GM19193 (cell line): ENCODE data around the gene CCNK.

Source experiments
- POLR2A ChIP-seq: IDR thresholded peaks from 4 replicates; pipeline ENCODE4 v1.6.1; 2011; ENCODE audit not compliant: insufficient read depth, insufficient read length; ENCODE audit errors: extremely low read depth

Gene CCNK

DNA sequence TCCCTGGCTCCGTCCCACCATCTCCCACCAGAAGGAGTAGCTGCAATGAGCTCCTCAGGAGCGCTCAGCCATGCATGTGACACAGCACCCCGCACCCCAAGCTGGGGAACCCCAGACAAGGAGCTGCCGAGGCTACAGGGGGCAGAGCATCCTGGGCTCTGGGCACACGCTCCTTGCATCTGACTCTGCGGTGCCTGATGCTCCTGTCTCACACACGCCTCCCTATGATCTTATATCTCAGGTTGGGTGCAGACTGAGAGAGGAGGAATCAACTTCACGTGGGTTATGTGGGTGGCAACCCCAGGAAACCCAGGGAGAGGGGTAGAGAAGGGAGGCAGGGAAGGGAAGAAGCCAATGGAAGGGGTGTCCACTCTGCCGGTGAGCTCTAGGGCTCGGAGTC, 60.0 kb downstream of the CCNK start:
- no peak for TF ChIP-seq POLR2A

GRCh38 chr14:99541677-99542470, 60.7 kb downstream of the CCNK start:
- TF ChIP-seq POLR2A = no peak

GRCh38 chr14:99542566-99542965, 61.4 kb downstream of the CCNK start:
- TF ChIP-seq POLR2A = no peak

DNA sequence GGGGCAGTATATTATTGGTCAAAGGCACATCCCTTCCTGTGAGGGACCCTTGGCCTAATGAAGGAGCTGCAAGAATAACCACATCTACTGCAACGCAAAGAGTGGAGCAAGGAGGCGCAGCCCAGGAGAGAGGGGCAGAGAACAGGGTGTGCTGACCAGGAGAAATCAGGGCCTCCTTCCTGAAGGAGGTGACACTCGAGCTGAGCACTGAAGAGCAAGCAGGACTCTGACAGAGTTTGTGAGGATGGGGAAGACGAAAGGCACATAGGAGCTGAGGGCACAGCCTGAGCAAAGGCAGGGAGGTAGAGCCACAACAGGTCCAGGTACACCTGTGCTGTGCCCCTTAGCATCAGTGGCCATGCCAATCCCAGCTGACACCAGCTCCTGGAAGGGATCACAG, 62.2 kb downstream of the CCNK start:
- TF ChIP-seq POLR2A = no peak

DNA sequence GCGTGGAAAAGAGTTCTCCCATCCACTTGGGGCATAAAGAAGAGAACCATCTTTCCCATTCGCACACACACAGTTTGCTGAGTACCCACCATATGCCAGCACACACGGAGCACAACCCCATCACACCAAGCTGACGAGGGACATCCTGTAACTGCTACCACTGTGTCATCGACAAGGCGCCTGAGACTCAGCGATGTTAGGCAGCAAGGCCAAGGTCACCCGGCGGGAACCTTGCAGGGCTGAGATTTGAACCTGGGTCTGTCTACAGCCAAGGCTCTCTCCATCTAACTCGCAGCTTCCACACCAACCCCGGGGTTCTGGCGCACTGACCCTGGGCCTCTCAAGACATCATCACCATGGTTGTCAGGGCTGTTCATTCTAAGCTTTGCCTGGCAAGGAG, 62.8 kb downstream of the CCNK start:
- TF ChIP-seq POLR2A = no peak

DNA sequence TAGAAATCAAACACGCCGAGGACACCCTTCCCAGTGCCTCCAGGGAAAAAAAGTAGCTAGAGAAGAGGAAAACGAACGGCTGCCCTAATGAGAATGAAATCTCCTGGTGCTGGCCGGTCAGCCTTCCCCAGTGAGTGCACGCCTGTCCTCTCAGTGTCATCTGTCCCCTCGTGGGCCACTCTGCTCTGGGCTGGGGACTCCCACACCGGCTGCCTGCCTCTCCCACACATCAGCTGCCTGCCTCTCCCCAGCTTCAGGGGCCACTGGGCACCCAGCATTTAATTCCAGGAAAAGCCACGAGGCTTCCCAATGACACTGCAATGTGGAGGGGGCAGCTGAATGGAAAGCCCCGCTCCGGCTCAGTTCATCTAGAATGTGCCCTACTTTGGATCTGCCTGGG, 63.8 kb downstream of the CCNK start:
- TF ChIP-seq POLR2A = no peak

DNA sequence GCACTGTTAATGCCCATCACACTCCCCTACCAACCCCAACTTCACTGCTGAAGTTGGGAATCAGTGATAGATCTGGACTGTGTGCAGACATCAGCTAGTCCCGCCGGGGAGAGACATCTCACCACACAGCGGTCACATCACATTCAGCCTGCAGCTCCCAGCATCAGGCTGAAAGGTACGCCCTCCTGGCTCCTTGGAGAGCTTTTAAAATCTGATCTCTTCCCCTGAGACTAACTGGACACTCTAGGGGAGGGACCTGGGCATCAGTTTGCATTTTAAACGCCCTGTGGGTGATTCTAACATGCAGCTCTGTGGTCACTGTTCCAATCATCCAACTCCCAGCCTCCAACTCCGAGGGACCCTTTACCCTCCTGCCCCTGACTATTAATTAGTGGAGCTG, 64.4 kb downstream of the CCNK start:
- TF ChIP-seq POLR2A = no peak

DNA sequence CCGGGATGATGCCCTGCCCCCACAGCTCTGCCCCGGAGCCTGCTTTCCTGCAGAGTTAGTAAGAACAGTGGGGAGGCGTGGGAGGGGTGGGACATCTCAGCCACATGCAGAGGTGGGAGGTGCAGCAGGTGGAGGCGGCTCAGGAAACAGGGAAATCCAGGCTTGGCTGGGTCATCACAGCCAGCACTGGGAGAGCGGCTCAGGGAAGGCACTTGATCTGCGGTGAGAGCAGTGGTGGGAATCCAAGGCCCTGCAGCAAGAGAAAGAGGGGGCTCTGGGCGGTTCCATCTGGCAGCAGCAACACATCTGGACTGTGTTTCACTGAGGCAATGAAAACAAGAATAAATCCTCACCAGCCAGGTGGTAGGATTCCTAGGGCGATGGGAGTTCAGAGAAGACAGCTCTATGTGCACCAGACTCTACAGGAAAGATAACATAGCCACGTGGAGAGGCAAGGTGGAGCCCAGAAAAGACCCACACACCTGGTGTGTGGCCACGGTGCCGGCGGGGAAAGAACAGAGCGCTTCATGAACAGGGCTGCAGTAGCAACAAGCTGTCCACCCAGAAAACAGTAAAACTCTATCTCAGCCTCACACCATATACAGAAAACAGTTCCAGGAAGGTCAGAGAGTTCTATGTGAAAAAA, 65.1 kb downstream of the CCNK start:
- no peak for TF ChIP-seq POLR2A

DNA sequence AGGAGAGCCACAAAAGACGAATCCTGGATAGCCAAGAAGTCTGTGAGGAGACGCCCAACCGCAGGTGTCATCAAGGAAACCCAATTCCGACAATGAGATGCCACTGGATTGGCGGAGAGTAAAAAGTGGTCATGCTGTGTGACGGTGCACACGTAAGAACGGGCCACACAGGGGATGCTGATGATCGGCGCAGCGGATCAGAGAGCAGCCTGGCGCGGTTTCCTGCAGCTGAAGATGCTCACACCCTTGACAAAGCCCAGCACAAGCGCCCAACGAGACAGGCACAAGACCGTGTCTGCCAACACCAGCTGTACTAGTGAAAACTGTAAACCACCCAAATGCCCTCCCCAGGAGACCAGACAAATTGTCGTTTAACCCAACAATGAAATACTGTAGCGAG, 67.0 kb downstream of the CCNK start:
- TF ChIP-seq POLR2A = no peak

- no peak for TF ChIP-seq POLR2A
Measured at GRCh38 chr14:99548871-99549515, 67.8 kb downstream of the CCNK start.

DNA sequence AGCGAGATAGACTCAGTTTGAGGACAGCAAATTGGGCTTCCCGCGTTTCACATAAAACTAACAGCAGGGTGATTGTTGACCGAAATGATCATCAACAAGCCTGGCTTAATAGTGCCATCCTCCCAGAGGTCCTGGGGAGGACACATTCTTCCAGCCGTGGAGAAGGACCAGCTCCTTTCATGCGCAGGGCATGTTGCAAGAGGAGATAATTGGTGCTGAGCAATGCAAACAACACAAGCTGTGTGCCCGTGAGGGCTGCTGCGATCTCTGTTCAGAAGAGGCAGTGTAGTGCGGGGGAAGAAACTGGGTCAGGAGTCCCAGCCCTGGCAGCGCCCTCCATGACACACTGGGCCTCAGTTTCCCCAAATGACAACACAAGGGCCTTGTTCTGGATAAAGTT, 68.5 kb downstream of the CCNK start:
- TF ChIP-seq POLR2A = no peak

GRCh38 chr14:99550387-99550992, 69.3 kb downstream of the CCNK start:
- TF ChIP-seq POLR2A = no peak

DNA sequence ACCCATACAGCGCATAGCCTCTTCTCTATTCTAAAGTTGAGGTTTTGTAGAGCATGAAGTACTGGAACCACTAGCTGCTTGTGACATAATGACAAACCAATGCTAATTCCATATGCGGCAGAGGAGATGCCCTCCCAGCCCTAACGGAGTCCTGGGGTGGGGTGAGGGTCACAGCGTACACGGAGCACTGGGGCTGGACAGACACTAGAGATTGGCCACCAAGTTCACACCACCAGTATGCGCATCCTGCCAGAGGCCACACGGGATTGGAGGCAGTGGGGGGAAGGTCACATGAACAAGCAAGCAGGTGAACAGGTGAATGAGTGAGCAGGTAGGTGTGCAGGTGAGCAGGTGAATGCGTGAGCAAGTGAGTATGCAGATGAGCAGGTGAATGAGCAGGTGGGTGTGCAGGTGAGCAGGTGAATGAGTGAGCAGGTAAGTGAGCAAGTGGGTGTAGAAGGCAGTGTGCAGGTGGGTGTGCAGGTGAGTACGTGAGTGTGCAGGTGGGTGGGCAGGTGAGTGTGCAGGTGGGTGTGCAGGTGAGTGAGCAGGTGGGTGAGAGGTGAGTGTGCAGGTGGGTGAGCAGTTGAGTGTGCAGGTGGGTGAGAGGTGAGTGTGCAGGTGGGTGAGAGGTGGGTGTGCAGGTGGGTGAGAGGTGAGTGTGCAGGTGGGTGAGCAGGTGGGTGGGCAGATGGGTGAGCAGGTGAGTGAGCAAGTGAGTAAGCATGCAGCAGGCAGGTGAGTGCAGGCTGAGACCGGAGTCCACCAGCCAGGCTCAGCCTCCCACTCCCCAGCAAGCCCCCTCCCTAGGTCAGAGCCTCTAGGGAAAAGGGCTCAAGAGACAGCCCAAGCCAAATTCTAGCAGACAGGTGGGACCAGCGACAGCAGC, 70.1 kb downstream of the CCNK start:
- TF ChIP-seq POLR2A = no peak

- no peak for TF ChIP-seq POLR2A
Measured at GRCh38 chr14:99552021-99552553, 70.9 kb downstream of the CCNK start.
